CD4-positive, alpha-beta T cell treated with Interleukin-17A for 1 hour (primary cell): ENCODE data around the gene ST8SIA2.

Experiments used
- DNase-seq: peaks from one replicate; pipeline ENCODE4 v3.0.0-alpha.2; 2020

Gene ST8SIA2, protein sequence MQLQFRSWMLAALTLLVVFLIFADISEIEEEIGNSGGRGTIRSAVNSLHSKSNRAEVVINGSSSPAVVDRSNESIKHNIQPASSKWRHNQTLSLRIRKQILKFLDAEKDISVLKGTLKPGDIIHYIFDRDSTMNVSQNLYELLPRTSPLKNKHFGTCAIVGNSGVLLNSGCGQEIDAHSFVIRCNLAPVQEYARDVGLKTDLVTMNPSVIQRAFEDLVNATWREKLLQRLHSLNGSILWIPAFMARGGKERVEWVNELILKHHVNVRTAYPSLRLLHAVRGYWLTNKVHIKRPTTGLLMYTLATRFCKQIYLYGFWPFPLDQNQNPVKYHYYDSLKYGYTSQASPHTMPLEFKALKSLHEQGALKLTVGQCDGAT

DNA sequence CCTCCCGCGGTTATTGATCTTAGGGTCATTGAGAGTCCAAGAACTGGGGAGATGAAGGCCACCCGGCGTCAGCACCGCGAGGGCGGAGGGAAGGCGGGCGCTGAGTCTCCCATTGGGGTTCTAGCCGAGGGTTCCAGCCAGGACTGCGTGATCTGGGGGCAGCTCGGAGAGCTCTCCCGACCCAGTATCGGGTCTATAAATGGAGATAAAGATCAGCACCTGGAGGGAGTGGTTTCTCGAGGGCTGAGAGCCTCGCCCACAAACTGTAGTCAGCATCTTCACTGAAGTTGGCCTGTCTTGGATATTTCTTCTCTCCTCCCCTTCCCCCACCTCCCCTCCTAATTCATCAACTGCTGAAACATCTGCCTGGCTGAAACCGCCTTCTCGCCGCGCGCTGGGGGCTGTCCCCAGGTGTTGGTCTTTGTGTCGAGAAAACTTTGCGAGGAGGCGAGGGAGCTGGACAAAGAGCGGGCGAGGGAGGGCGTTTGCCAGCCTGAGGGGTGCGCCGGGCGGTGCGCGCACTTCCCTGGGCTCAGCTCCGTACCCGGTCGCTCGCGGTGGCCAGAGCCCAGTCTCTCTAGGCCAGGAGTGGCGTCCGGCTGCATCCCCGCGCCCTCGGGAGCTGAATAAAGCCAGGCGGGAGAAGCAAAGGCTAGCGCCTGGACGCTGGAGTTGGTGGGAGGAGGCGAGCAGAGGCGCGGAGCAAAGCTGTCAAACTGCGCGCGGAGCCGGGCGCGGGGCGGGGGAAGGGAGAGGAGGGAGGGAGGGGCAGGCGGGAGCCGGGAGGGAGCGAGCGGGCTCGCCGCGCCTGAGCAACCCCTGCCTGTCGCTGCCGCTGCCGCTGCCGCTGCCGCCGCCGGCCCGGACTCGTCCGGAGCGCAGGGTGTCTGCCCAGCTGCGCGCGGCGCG is at the start of gene ST8SIA2:
ST8SIA2 (plus strand) TSS at position 811 of the 909 bp plus-strand sequence. CDS start 184 bp downstream, outside the sequence.
- DNase-seq, result no peak

DNA sequence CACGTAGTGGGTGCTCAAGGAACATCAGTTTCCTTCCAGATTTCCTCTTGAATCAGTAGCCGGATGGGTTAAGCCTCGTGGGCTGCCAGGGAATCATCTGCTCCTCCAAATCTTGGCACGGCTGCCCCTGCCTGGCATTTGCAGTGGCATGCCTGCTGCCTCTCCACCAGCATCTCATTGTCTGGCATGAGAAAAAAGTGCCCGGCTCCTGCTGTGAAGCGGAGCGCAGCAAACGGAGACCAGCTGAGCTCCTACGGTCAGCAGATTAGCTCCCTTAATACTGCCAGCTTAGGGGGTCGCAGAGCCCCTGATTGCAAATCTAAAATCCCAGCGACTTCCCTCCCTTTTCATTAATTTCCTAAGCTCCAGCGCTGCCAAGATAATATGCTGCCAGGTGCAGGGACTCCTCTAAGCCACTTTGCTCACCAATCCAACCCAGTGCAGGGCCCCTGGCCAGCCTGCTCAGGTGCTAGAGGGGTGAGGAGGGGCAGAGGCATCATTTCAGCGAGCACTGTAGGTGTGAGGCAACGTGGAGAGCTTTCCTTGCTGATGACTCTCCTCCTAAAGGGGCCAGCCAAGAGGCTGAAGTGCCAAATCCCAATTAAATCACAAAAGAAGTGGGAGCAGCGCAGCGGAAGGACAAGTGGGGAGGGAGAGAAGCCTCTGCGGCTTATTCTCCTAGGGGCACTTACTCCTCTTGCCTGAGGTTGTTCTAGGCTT is 49.6 kb upstream of the ST8SIA2 start:
- no peak for DNase-seq

DNA sequence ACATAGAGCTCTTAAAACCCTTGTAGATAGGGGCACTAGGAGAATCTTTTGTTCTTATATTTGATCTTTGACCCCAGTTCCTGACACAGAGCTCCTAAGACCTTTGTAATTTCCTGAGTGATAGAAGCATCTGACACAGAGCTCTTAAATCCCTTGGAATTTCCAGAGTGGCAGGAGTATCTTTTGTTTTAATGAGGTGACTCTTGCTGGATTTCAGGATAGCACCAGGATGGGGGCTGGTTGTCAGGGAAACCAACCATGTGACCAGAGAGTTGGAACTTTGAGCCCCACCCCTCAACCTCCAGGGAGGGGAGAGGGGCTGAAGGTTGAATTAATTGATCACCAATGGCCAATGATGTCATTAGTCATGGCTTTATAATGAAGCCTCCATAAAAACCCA is 47.6 kb upstream of the ST8SIA2 start:
- no peak for DNase-seq

DNA sequence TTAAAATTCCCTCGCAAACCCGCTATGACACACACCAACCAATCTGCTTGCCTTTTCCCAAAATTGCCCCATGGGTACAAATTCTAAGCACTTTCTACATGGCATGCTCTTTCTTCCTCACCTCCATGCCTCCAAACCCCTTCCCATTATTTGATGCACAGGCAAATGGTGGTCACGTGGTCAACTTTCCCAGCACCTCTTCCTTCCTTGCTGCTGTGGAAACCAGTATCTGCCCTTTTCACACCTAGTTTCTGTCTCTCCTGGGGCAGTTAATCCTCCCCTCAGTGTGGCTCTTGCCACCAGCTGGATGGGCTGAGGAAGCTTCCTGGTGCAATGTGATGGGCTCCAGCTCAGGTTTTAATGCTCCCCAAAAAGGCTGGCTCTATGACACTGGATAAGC is 38.4 kb upstream of the ST8SIA2 start:
- DNase-seq, result no peak

DNA sequence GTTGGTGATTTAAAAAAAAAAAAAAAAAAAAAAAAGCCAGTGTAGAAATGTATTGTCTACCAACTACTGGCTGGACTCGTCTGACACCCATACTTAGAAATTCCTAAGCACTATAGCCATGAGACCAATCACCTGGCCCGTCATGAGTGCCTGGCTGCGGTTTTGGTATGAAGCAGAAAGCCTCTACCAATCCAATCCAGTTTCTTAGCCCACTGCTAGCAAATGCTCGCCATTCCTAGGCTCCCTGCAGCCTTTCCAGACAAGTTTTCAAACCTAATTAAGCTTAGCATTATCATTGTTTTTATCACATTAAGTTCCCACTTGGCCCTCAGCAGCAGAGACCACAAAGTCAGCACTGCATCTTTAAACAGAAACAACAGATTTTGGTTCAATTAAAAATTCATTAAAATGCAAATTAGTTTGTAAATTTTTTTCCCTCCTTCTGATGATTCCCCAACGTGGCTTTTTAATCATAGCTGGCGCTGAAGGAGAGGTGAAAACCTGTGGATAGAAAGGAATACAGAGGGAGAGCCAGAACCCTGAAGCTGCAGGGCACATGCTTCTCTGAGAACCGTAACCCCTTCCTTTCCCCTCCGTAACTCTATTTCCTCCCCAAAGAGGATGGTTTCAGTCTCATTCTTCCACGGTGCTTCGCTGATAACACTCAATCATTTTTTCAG is 32.2 kb upstream of the ST8SIA2 start:
- DNase-seq, result no peak

DNA sequence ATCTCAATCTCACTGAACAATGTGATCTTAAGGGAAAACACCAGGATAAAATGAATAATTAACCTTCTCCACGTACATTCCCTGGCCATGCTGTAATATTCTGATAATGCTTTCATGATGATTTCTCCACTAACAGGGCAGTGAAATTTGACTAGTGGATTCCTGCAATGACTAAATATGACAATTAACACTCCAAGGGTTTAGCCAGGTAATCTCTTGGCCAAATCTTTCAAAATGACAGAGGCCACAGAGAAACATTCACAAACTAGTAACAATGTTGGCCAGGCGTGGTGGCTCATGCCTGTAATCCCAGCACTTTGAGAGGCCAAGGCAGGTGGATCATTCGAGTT is 31.7 kb upstream of the ST8SIA2 start:
- no peak for DNase-seq

DNA sequence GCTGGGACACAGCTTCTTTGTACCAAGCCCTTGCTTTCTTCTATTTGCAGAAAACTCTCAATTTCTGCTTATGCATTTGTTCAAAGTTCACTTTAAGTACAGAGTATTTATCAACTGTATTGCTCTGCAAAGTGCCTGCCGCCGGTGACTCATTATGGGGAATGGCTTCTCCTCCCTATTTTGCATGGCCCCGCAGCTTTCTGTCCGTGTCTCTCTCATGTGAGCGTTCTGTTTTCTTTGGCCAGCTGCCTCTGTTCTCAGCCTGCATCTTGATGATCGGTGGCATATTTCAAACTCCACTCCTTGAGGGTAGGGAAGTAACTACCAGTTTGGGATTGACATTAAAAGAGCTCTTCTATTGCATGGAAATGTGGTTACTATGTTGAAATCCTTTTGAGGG is 28.6 kb upstream of the ST8SIA2 start:
- DNase-seq, result no peak

DNA sequence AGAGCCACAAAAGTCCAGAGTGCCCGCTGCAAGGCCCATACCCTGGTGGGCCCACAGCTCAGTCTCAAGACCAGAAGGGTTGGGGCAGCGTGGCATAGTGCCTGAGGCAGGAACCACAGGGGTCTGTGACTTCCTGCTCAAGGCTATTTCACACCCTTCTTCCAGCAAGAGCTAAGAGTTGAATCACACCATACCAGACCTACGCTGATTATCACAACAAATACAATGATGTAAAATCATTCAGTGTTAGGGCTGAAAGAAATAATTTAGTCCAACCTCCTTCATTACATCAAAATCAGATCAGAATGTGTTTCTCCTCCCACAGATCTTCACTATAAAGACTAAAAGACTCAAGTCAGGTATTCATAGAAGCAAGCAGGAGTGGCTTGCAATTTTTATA is 27.8 kb upstream of the ST8SIA2 start:
- no peak for DNase-seq

DNA sequence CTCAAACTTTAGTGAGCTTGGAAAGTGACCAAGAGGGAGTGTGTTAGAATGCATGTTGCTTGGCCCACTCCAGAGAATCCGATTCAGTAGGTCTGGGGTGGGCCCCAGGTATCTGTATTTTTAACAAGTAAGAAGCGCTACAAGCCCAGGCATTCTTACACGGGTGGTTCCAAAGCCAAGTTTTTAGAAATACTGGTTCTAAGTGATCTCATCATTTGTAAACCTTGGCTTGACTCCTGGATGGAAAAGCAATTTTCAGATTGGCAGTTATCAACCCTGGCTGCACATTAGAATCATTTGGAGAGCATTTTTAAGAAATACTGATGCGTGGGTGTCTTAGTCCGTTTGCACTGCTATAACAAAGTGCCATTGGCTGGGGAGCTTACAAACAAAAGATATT is 27.3 kb upstream of the ST8SIA2 start:
- DNase-seq, result no peak

DNA sequence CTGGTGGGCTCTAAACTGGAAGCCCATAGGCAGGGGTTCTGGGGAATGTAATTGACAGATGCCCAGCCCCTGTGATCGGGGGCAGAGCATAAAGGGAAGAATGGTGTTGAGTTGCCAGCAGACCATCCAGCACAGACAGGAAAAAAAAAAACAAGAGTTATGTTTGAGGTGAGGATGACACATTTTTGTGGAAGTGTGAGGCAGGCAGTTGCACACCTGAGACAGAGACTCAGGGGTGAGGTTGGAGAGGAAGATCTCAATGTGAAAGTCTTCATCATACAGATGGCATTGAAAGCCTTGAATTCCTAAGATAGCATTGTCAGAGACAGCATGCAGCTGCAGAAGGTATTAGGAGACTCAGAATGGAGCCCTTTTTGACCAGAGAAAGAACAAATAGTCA is 18.6 kb upstream of the ST8SIA2 start:
- no peak for DNase-seq

DNA sequence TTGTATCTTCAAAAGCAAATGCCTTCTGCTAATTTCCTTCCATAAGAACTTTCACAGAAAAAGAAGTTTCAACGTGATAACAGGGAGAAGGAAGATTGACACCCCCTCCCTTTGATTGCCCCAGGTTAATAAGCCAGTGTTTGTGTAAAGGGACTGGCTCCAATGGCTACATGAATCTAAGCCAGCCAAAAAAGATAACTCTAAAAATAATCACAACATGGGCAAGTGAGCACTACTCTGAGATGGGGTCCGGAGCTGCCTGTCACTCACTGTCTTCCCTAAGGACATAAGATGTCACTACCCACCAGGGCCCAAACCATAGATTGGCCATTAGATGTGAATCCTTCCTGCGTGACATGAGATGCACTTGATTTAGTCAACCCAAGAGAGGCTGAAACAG is 17.6 kb upstream of the ST8SIA2 start:
- no peak for DNase-seq

DNA sequence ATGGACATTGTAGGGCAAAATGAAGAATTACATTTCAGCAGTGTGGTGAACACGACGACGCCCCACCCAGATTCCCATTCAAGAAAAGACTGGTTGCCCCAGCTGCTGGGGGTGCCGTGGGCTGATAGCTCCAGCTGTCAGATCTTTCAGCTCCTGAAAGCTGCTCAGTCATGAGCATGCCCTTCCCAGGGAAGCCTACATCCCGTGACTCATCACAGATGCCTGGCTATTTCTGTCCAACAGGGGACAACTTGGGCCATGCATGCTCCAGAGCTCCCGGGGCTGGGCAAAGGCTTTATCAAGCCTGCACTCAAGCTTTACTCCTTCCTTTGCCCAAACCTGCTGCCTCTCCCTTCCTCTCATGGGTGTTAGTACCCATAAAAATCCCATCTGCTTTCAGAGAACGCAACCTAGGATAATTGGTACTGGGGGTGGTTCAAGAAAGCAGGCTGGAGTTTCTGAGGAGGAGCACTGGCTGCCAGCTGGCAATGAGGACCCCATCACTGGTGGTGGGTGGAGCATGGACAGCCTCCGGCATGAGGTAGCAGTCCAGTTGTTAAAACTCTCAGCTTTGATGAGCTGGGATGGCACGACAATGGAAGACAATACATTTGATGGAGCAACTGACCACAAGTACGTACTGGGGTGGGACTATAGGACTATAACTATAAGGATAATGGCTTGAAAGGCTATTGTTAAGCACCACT is 16.4 kb upstream of the ST8SIA2 start:
- no peak for DNase-seq

DNA sequence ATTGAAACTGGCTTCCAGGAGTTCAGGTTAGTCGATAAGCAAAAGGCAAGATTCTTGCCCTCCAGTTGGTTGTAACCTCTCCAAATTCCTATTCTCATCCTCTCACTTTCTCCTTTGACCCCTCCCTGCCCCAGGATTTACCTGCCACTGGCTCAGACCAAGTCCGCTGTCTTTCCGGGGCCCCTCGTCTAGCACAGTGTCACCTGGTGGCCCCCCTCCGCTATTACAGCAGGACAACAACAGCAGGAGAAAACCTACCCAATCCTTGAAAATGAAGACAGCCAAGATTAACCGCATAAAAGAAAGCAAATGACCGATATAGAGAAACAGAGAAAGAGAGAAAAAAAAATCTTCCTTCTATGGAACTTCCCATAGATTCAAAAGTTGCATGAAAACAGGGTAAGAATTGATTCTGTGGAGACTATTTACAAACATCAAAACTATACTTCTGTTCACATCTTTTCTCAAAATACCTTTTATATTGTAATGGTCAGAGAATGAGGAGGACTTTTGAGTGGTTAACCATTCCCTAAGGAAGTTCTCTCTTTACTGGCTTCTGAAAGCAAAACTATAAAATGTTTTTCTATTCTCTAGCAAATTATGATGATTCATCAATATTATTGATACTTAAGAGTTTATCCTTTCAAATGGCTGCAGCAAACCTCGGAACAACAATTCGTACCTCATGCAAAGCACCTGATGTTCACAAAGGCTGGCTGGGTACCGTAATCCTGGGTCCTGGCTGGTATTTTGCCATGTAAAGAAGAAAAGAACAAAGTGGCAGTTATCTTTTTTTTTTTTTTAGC is 10.0 kb upstream of the ST8SIA2 start:
- DNase-seq, result peak; percentile 11

DNA sequence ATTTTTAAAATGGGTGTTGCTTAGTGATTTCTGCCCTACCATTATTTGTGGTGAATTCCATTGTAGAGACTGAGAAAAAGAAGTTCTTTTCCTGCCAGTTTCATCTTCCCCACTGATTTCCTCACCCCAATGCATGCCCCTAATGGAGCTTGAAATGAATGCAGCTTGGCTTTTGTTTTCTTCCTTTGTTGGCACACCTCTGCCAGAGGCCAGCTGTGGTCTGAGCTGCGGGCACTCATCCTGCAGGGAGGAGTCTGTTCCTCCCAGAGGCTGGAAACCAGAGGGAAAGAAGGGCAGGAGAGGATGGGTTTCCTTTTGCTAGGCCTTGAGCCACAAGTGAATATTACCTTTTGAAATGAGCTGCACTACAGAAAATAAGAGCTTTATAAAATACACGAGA is 9.3 kb upstream of the ST8SIA2 start:
- DNase-seq, result no peak

DNA sequence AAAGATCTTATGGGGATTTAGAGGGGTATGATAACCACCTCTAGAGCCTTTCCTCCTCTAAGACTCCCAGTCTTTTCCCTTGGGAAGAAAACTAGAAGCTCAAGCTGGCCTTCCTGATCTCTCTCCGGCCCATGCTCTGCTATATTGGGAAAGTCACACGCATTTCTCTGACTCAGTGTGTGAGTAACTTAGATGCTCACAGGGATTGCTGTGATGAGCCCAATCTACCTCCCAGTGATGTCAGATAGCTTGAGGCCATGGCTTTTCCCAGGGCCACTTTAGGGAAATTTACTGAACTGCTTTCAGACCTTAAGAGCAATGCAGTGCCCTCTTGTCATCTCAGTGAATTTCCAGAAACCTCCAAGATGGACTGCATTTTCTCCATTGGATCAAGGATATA is 8.6 kb upstream of the ST8SIA2 start:
- DNase-seq, result no peak

DNA sequence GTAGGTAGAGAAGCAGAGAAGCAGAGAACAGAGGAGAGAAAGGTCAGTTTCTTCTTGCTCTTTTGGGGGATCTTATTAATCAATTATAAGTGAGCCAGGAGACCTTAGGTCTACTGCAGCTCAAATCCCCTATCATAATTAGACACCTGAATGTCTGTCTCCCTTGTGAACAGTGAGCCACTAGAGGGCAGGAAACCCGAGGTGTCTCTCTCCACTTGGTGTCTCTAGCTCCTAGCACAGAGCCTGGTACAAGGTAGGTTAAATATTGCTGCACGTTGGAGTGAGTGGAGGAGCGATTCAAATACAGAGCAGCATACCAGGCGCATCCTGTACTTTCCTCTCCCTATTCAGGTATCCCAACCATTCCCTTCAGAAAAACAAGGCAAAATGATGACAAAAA is 2.0 kb upstream of the ST8SIA2 start:
- DNase-seq, result no peak

DNA sequence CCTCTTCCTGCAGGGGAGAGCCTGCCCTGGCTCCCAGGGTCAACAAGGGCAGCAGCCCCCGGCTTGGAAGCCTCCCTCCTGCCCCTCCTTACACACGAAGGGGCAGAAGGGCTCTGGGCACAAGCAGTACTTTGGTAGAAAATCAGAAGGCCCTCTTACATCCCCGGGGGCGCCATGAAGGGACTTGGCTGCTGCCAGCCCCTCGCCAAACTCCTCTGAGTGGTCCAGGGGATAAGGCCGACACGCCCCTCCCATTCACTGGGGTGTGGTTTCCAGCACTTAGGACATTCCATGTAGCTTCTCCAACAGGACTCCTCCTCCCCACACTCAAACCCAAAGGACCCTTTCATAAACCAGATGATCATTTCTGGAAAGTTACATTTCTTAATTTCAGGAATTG is 1.2 kb upstream of the ST8SIA2 start:
- DNase-seq, result no peak

DNA sequence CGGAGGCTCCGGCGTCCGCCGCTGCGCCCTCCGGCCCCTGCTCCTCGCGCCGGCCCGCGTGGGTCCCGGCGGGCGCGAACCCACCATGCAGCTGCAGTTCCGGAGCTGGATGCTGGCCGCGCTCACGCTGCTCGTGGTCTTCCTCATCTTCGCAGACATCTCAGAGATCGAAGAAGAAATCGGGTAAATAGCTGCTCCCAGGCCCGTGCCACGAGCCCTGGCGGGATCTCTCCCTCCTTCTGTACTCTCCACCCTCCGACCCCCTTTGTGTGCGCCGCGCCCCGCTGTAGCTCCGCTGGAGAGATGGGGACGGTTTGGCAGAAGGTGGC is 263 bp downstream of the ST8SIA2 start:
- DNase-seq, result no peak

DNA sequence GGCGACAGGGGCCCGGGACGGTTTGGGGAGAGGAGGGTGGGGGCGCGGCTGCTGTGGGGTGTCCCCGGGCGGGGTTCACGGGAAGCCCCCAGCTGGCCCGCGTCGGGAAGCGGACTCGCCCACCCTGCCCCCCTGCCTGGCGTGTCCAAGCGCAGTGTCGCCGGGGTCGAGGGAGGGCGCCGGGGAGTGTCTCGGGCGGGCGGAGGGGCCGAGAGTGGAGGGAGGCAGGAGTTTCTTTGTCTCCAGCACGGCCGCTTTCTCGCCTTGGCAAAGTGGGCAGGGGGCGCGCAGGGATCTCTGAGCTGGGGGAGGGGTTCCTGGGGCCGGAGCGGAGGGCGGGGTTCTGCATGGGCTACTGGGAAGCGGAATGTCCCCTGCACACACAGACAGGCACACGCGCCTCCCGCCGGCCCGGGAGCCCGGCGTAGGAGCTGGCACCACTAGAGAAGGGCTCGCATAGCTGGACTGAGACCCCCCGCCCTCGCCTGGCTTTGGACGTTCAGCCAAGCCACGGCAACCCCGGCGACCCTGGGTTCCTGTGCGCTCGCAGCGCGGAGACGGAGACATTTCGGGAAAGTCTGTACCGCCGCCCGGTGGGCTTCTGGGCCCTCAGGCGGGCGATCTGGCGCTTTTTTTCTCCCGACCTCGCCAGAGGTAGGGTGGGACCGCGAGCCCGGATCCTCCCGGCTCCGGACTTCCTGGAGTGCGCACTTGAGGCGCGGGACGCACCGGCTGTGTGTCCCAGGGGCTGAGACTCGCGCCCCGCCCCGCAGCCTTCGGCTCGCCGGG is 822 bp downstream of the ST8SIA2 start:
- DNase-seq, result no peak

DNA sequence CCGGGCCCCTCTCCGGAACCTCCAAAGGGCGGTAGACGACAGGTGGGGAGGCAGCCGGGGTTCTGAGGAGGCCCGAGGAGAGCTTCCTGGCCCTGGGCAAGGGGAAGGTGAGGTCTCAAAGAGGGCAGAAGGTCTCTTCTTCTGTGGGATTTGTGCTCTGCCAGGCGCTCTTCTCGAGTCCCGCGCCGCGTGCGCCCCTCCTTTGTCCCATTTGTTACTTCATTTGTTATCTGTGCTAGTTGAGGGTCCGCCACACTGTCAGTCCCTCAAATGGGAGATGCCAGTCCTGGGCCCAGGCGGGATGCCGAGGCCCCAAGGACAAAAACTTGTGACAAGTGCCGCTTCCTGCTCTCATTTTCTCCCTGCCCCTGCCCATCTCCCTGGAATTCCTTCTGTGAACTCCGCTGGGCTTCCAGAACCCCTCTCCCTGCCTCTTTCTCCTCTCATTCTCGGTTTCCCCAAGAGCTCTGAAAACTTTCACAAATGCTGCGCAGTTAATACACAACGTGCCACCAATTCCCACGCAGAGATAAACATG is 1.5 kb downstream of the ST8SIA2 start:
- DNase-seq, result no peak
